DND-41 (cell line): ENCODE data around the gene MUC6.

ENCODE experiments used
- ATAC-seq: fragments of 200-7000 bp; cut with Tn5 transposase; 3 replicates; pipeline ENCODE4 v1.9.1; 2021; ENCODE audit warnings: low read depth; ENCODE audit not compliant: insufficient read depth
- DNase-seq: peaks from one replicate; pipeline ENCODE4 v3.0.0-alpha.2; 2020
- H2AFZ ChIP-seq: 2 replicates; pipeline ENCODE4 v1.6.0; 2012; ENCODE audit warnings: low read depth, low read length
- H3K27ac ChIP-seq: 2 replicates; pipeline ENCODE4 v1.5.1; 2012; ENCODE audit warnings: low read length, inconsistent platforms
- H3K27me3 ChIP-seq: fragments of 200-600 bp; sonication (generic); 2 replicates; pipeline ENCODE4 v1.6.0; 2012; ENCODE audit warnings: low read length, mild to moderate bottlenecking, inconsistent platforms; ENCODE audit not compliant: insufficient read depth, poor library complexity
- H3K36me3 ChIP-seq: 2 replicates; pipeline ENCODE4 v1.5.1; 2012; ENCODE audit warnings: low read length, inconsistent platforms; ENCODE audit not compliant: insufficient read depth
- H3K4me1 ChIP-seq: 2 replicates; pipeline ENCODE4 v1.5.1; 2012; ENCODE audit warnings: mild to moderate bottlenecking, low read length; ENCODE audit not compliant: insufficient read depth
- H3K4me2 ChIP-seq: 2 replicates; pipeline ENCODE4 v1.6.0; 2012; ENCODE audit warnings: mild to moderate bottlenecking, moderate library complexity, low read length, inconsistent platforms; ENCODE audit not compliant: insufficient read depth
- H3K4me3 ChIP-seq, 2 experiments: fragments of 200-600 bp in 1 of 2; shearing (Covaris generic) in 1 of 2; 2 replicates each; pipeline ENCODE4 v1.5.1; 2012 to 2016; ENCODE audit warnings: inconsistent platforms in 2 of 2, low read length in 2 of 2, mild to moderate bottlenecking in 2 of 2, low read depth in 1 of 2, moderate library complexity in 1 of 2
- H3K79me2 ChIP-seq: 2 replicates; pipeline ENCODE4 v1.6.0; 2012; ENCODE audit warnings: low read length, inconsistent platforms; ENCODE audit not compliant: insufficient read depth
- H3K9ac ChIP-seq: 2 replicates; pipeline ENCODE4 v1.6.0; 2012; ENCODE audit warnings: low read depth, mild to moderate bottlenecking, inconsistent platforms, low read length, moderate library complexity
- H3K9me3 ChIP-seq: 2 replicates; pipeline ENCODE4 v1.5.1; 2012; ENCODE audit warnings: low read length, moderate library complexity, mild to moderate bottlenecking, inconsistent platforms; ENCODE audit not compliant: insufficient read depth, severe bottlenecking
- H4K20me1 ChIP-seq: 2 replicates; pipeline ENCODE4 v1.6.0; 2012; ENCODE audit warnings: low read length; ENCODE audit not compliant: insufficient read depth
- CTCF ChIP-seq: IDR thresholded peaks from 2 replicates; pipeline ENCODE4 v1.5.1; 2012; ENCODE audit warnings: borderline replicate concordance, low read length, moderate library complexity, mild to moderate bottlenecking; ENCODE audit not compliant: poor library complexity, severe bottlenecking; ENCODE audit errors: extremely low read depth
- EZH2 ChIP-seq: IDR thresholded peaks from 3 replicates; pipeline ENCODE4 v1.6.1; 2012; ENCODE audit warnings: borderline replicate concordance, low read depth, mild to moderate bottlenecking, moderate library complexity, low read length, inconsistent platforms; ENCODE audit not compliant: severe bottlenecking

The MUC6 gene

GRCh38 chr11:995044-995751 is 41.3 kb downstream of the MUC6 start:
- Histone ChIP-seq H3K4me3 (no peak overlapping the region), H3K79me2 (no peaks in the 10 kb centered on the region), H3K4me1 (no peaks in the 10 kb centered on the region), H3K36me3 (peaks cover 66% of the 10 kb centered on the region), H3K4me2 (no peak overlapping the region), H2AFZ (no peak overlapping the region), H4K20me1 (peaks cover 24% of the 10 kb centered on the region), H3K27me3 (no peaks in the 10 kb centered on the region), H3K27ac (no peak overlapping the region), H3K9me3 (no peaks in the 10 kb centered on the region), H3K9ac (no peak overlapping the region)
- TF ChIP-seq CTCF (no peak), EZH2 (no peak)
- ATAC-seq (no peak), DNase-seq (no peak)

DNA sequence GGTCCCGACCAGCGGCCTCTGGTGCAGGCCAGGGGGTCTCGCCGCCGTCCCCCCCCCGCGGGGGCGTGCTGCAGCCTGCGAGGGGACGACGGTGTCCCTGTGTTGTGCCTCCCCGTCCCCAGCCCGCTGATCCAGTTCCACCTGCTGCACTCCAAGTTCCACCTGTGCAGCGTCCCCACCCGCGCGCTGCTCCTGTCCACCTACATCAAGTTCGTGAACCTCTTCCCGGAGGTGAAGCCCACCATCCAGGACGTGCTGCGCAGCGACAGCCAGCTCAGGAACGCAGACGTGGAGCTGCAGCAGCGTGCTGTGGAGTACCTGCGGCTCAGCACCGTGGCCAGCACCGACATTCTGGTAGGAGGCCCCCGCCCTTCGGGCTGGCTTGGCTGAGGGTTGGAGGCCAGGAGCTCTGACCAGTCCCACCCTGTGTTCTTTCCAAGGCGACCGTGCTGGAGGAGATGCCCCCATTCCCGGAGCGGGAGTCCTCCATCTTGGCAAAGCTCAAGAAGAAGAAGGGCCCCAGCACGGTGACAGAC is 42.8 kb downstream of the MUC6 start:
- DNase-seq (no peak), ATAC-seq (no peak)
- H3K36me3 ChIP-seq = peaks cover 77% of the 10 kb centered on the region
- no peak overlapping the region for H3K4me3 ChIP-seq
- H2AFZ ChIP-seq = no peak overlapping the region
- H3K9ac ChIP-seq = no peak overlapping the region
- H3K27ac ChIP-seq = no peak overlapping the region
- TF ChIP-seq EZH2 (no peak), CTCF (no peak)
- no peaks in the 10 kb centered on the region for H3K79me2 ChIP-seq
- H4K20me1 ChIP-seq = peaks cover 25% of the 10 kb centered on the region
- H3K4me1 ChIP-seq = no peaks in the 10 kb centered on the region
- no peak overlapping the region for H3K4me2 ChIP-seq
- no peaks in the 10 kb centered on the region for H3K27me3 ChIP-seq
- no peaks in the 10 kb centered on the region for H3K9me3 ChIP-seq

DNA sequence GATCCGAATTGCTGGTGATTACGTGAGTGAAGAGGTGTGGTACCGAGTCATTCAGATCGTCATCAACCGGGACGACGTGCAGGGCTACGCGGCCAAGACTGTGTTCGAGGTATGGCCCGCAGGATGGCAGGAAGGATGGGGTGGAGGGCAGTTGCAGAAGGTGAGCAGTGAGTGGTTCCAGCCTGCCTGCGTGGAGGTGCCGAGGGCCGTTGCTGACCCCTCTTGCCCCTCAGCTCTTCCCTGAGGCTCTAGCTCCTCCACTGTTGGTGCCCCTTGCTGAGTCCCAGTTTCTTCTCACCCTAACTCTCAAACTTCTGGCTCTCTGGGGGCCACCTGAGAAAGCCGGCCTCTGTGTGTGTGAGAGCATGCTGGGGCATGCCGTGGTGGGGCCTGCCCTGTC is 43.9 kb downstream of the MUC6 start:
- no peak overlapping the region for H3K4me3 ChIP-seq
- peaks cover 25% of the 10 kb centered on the region for H4K20me1 ChIP-seq
- TF ChIP-seq EZH2 (no peak), CTCF (no peak)
- DNase-seq = no peak
- H3K27me3 ChIP-seq = no peaks in the 10 kb centered on the region
- no peak overlapping the region for H2AFZ ChIP-seq
- H3K36me3 ChIP-seq = peaks cover 88% of the 10 kb centered on the region
- H3K9ac ChIP-seq = no peak overlapping the region
- H3K79me2 ChIP-seq = no peaks in the 10 kb centered on the region
- ATAC-seq = no peak
- no peaks in the 10 kb centered on the region for H3K9me3 ChIP-seq
- H3K4me1 ChIP-seq = no peaks in the 10 kb centered on the region
- no peak overlapping the region for H3K4me2 ChIP-seq
- H3K27ac ChIP-seq = no peak overlapping the region
